HL-60 (cell line): ENCODE measurements around the gene PRMT5.

Experiments
- CTCF ChIP-seq: IDR thresholded peaks from one replicate; pipeline ENCODE4 v1.5.1; 2011; ENCODE audit warnings: low read length, control low read depth, inconsistent platforms; ENCODE audit not compliant: insufficient read depth
- GABPA ChIP-seq: IDR thresholded peaks from 2 replicates; pipeline ENCODE4 v1.6.1; 2012; ENCODE audit warnings: low read depth
- POLR2AphosphoS5 ChIP-seq: IDR thresholded peaks from 2 replicates; pipeline ENCODE4 v1.6.1; 2012; ENCODE audit warnings: low read depth
- REST ChIP-seq: IDR thresholded peaks from 2 replicates; pipeline ENCODE4 v1.6.1; 2012; ENCODE audit warnings: low read depth; ENCODE audit not compliant: insufficient replicate concordance

GRCh38 chr14:22895402-22895801 lies 33.8 kb downstream of the PRMT5 start:
- TF ChIP-seq CTCF (no peak), GABPA (no peak), POLR2AphosphoS5 (no peak), REST (no peak)
